Activated CD8-positive, alpha-beta memory T cell treated with anti-CD3 and anti-CD28 coated beads for 1 hour (primary cell): Measurements from ENCODE around the gene CD8A.
A peak's percentile ranks its signal among the peaks of the same experiment; 100 is the strongest.

Source experiments
- DNase-seq, 2 donors: peaks; one replicate each; pipeline ENCODE4 v3.0.0-alpha.2; 2020; ENCODE audit warnings: low read depth in 1 of 2; ENCODE audit errors: extremely low read depth in 1 of 2

Gene CD8A

DNA sequence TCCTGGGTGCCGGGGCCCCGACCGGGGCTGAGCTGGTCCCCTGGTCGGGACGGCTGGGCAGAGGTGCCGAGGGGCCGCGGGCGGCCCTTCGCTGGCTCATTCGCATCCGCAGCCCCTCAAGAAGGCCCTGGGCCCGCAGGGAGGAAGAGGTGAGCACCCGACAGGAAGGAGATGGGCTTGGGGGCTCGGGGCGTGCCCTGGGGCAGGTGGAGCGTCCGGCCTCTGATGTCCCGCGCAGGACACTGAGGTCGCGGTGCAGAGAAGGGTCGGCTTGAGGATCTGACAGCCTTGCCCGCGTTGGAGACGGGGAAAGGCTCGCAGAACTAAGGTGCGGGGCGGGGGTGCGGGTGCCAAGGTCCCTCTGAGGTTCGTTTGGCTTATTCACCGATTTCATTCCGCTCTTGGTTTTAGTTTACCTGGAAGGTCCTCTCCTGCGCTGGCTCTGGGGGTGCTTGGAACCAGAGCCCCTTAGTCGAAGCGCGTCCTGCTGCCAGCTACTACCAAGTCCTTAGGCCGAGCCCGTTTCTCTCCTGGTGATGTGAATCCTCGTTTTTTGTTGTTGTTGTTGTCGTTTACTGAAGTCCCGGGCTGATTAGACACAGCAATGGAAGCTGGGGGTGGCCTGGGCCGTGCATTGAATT, 18.9 kb upstream of the CD8A start:
- DNase-seq, result no peak

DNA sequence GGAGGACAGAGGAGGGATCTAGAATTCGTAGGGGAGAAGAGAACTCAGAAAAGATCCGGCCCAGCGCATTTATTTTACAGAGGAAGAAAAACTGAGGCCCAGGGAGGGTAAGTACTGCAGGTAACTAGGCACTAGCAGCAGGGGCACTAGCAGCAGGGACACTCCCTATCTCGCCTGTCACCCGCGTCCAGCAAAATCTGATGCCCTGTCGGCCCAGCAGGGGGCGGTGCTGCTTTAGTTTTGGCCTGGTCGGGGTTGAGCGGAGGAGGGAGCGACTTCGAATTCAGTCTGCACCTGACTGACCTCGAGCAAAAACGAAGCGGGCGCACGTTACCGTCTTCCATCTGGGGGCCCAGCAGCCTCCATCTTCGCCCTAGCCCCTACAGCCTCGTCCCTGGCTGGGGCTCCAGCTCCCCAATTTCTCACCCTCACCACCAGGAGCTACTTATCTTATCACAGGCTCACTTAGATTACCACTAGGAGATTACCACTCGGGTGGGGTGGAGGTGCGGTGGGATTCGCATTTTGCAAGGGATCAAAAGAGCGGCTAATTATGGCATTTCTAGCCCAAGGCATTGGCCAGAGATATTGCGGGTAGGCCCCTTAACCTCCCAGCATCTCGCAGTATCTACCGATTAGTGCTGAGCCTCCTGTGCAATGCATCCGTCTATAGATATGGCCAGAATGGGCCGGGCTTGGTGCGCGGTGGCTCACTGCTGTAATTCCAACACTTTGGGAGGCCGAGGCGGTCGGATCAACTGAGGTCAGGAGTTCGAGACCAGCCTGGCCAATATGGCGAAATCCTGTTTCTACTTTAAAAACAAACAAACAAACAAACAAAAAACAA, 17.8 kb upstream of the CD8A start:
- DNase-seq, result peak; percentile 92 to 93

DNA sequence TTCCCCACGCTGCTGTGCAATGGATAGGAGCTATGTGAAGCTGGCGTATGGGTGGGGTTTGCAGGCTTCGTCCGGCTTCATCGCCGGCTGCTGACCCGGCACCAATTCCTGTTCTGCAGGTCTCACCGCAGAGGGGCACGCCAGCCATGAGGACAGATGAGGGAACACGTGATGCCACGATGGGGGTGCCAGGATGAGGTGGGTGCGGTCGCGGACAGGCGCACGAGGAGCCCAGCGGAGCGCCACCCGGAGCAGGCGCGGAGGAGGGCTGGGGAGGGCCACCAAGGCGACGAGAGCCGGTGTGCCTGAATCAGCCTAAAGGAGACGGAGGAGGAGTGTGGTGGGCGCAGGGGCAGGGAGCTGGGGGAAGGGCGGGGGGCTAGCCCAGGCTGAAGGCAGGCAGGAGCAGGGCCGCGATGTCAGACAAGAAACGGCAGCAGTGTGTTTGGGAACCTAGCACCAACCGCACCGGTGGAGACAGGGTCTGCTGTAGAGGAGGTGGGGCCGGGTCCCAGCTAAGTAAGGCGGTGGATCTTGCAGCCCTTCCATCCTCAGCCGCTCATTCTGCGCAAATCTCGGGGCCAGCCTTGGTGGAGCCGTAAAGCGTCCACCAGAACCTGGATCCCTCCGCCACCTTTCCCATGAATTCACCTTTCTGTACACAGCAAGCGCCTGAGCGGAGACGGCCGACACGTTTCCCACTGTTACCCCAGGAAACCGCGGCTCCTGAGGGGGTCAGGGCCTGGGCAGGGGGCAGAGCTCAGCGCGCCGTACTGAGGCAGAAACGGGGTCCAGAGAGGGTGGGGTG, 17.0 kb upstream of the CD8A start:
- DNase-seq, result peak in 1 of 2 donors; percentile 52

DNA sequence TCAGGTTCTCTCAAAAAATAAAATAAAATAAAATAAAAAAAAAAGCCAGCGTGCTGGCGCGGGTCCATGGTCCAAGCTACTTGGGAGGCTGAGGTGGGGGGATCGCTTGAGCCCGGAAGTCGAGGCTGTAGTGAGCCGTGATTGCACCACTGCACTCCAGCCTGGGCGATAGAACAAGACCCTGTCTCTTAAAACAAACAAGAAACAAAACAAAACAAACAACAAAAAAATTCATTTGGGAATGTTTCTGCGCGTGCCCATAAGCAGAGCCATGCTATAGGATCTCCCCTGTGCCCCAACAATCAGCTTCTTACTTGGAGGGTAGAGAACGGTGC, 16.4 kb upstream of the CD8A start:
- no peak for DNase-seq

DNA sequence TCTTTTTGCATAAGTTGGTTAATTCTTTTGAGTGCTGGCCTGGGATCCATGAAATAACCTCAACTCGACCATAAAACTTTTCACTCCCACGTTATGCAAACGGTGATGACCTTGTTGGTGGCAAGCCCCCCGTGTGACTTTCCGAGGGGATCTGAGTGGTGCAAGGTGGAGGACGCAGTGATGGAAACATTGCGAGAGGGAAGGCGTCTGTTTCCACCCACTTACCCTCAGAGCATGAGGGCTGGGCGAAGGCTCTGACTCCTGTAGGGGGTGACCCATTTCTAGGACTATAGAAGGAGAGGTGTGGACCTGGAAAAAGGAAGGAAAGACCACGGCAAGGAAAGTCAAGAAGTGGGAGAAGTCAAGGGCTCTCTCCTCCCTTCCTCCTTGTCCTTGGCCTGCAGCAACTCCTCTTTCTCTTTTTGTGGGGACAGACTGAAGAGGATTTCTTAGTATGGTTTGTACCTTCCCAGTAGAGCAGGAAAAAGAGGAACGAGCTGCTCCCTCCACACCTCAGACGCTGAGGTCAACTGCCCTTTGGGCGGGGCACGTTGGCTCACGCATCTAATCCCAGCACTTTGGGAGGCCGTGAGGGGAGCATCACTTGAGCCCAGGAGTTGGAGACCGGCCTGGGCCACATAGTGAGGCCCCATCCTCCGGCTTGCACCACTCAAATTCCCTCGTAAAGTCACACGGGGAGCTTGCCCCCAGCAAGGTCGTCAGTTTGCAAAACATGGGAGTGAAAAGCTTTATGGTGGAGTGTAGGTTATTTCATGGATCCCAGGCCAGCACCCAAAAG, 15.5 kb upstream of the CD8A start:
- no peak for DNase-seq

DNA sequence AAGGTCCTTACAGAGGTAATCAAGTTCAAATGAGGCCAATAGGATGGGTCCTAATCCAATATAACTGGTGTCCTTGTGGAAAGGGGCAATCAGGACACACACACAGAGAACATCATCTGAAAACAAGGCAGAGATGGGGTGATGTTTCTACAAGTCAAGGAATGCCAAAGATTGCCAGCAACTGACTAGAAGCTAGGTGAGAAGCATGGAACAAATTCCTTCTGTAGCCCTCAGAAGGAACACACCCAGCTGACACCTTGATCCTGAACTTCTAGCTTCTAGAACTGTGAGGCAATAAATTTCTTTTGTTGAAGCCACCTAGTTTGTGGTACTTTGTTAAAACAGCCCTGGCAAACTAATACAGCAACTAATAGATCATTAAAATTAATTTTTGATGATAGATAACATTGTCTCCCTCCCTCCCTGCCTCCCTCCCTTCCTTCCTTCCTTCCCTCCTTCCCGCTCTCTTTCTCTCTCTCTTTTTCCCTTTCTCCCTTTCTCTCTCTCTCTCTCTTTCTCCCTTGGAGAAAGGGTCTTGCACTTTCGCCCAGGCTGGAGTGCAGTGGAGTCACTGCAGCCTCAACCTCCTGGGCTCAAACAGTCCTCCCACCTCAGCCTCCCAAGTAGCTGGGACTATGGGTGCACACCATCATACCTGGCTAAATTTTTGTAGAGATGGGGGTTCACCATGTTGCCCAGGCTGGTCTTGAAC, 10.3 kb upstream of the CD8A start:
- no peak for DNase-seq

DNA sequence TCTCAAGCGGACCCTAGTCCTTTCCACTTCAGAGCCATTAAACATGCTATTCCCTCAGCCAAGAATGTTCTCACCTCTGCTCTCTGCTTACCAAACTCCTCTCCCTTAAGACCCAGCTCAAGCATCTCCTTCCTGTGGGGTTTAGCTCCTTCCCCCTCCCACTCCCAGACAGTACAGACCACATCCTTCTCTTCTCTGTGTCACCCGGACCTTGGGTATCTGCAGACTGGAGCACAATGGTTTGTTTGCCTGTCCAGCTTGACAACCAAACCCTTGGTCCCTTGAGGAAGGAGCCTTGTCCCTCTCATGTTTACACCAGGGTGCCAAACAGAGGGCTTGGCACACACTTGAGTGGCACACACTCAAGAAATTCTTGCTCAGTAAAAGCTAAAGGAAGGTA, 4.1 kb upstream of the CD8A start:
- no peak for DNase-seq

DNA sequence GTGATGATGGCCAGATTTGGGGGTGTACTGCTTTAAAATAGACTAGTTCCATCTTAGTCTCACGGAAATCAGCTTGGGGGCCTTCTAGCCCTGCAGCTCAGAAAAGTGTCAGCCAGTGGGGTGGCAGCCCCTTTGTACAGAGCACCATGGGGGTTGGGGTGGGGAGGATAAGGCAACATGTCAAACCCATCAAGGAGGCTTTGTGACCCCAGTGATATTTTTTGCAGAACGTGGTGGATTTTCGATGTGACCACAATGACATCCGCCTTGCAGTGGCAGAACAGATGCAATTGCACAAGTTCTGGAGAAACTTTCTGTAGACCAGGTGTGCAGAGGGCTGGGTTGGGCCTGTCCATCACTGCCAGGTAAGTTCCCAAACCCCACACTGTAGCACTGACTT, 3.0 kb upstream of the CD8A start:
- no peak for DNase-seq

DNA sequence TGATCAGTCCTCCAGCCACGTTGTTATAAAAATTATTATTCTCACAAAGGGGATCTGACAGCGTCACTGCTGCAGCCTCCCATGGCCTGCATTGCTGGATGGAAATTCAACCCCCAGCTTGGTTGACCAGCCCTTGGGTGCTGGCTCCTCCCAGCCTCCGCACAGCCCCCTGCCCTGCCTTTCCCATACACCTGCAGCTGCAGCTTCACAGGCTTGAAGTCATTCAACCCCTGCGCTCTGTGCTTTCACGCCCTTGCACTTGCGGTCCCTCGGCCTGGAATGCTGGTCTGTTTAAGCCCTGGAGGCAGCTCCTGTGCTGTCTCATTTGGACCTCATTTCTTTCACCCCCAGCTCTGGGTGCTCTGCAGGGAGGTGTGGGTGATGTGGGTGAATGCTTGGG, 860 bp upstream of the CD8A start:
- DNase-seq, result no peak

DNA sequence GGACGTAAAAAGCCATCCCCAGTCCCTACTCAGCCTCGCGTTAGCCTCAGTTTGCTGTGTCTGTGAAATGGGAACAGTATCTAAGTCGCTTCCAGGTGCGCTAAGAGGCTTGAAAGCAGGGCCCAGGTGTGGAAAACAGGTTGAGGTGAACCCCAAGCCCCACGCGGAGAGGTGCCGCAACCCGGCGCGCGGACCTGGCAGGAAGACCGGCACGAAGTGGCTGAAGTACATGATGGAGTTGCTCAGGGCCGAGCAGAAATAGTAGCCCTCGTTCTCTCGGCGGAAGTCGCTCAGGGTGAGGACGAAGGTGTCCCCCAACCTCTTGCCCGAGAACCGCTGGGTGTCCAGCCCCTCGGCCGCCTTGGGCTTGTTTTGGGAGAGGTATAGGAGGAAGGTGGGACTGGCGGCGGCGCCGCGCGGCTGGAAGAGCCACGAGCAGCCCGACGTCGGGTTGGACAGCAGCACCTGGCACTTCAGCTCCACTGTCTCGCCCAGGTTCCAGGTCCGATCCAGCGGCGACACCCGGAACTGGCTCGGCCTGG, 508 bp downstream of the CD8A start:
- no peak for DNase-seq

DNA sequence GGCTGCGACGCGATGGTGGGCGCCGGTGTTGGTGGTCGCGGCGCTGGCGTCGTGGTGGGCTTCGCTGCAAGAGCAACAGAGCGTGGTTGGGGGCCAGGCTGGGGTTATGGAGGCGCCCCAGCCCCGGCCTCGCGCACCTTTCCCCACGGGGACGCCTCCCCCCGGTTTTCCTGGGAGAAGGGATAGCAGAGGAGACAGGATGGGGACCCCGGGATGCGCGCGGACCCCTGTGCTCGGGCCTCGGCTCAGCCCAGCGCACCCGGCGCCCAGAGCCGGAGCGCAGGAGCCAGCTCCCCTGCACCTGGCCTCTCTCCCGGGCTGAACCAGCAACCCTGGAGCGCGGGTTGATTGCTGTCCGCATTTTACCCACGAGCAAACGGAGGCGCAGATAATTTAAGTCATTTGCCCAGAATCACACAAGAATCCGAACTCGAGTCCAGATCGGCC, 1.0 kb downstream of the CD8A start:
- DNase-seq, result no peak

DNA sequence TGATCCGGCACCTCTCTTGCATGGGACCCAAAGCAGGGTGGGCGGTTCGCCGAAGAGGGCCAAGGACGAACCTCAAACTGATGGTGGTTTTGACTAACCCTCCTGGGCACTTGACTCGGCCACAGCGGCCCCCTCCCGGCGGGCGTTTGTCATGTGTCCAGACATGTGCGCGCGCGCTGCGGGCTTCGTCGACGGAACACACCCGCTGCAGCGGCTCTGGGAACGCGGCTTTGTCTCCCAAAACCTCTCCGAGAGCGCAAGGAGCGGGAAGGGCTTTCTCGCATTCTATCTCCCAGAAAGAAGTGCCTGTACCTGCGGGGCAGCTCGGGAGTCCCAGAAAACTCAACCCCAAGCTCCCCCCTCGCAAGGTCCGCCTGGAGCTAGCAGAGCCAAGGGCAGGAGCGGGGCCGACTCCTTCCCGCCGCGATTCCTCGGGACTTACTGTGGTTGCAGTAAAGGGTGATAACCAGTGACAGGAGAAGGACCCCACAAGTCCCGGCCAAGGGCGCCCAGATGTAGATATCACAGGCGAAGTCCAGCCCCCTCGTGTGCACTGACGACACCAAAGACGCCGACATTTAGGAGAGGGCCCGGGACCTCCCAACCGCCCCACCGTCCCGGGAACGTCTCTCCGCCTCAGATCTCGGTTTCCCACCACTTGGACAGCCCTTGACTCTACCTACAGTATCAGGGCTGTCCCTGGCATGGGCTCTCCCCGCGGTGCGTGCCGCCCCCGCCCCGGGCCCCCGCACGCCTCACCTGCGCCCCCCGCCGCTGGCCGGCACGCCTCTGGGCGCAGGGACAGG, 1.6 kb downstream of the CD8A start:
- no peak for DNase-seq

DNA sequence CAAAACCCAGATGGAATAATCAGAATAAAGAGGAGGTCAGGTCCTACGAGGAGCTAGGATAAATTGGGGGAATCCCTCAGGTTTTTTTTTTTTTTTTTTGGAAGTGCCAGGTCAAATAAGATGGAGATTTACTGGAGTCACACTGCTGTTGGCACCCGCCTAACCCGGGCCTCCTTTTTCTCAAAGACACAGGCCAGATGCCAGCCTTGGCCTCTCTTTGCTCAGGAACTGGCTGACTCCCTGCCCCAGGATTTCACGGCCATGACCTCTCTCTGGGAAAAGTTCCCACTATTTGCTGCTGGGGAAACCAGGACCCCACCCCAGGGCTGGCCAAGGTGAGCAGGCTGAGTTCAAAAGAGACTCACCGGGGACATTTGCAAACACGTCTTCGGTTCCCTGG, 2.5 kb downstream of the CD8A start:
- DNase-seq, result no peak

DNA sequence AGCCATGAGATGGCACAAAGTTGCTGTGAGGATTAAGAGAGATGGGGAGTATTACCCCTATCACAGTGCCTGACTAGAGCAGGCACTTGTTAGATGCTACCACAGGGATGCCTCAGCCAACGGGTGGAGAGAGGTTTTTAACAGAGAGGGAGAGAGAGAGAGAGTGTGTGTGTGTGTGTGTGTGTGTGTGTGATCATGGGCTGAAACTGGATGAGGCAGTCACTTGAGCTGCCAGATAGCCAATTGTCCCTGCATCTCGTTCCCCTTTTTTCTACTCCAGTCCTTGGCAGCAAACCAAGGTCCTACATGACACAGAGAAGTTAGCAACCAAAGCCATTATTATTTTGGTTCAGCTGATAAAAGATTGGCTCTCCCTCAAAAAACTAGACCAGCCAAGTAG, 3.0 kb downstream of the CD8A start:
- no peak for DNase-seq

DNA sequence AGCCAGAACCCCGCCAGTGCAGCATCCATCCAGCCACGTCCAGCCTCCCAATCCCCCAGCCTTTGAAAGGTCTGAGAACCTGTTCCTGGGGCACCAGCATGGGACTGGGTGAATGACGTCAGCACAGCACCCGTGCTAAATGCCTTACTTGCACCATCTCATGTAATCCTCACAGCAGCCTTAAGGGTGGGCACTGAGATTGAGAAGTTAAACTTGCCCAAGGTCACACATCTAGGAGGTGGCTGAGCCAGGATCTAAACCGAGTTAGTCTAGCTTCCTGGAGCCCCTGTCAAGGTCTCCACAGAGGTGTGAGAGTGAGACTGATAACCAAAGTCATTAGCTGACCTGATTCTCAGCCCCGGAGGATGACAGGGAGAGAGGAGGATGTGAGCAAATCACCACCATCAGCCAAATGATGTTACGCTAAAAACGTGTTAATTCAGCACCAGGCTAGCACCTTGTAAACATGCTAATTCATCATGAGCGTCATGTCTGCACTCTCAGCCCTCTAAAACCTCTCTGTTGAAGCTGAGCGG, 4.6 kb downstream of the CD8A start:
- DNase-seq, result no peak

DNA sequence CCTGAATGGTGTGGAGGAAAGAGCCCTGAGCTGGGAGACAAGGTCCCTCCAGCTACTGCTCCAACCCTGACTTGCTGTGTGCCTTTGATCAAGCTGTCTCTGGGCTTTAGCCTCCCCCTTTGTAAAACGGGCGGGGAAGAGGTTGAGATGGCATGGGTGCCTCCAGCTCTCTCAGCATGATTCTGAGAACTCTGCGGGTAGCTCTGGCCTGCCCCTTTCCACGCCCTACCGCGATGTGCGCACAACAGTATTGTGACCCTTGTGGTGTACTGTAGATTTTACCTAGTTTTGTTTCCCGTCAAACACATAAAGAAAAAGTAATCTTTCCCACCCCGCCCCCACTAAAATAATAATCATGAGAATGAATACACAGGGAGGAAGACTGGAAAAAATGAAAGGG, 5.3 kb downstream of the CD8A start:
- DNase-seq, result peak in 1 of 2 donors; percentile 82

DNA sequence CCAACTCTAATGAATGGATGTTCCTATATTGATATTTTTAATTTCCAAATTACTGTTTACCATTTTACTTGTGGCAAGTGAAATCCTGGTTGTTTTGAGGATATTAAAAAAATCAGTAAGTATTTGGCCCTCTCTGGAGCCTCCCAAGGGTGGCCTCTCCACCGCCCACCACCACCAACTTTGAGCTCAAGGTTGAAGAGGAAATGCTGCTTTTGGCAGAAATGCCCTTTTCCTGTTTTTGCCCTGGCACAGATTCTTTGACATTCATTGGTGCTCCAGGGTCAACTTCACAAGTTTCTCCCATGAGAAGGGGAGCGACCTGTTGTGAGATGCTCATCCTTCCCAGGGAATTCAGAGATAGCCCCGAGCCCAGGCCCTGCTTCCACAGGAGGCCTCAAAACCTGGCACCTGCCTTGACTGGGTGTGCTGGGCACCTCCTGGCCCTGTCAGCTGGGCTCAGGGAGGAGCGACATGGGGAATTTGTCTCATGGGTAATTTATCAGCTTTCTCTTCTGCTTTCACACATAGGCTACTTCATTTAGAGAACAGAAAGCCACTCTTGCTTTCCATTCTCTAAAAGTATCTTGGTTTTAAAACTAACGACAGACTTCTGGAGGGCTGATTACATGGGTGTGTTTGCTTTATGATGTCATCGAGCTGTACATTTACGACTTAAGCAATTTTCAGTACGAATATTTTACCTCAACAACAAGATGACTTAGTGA, 6.9 kb downstream of the CD8A start:
- DNase-seq, result no peak

DNA sequence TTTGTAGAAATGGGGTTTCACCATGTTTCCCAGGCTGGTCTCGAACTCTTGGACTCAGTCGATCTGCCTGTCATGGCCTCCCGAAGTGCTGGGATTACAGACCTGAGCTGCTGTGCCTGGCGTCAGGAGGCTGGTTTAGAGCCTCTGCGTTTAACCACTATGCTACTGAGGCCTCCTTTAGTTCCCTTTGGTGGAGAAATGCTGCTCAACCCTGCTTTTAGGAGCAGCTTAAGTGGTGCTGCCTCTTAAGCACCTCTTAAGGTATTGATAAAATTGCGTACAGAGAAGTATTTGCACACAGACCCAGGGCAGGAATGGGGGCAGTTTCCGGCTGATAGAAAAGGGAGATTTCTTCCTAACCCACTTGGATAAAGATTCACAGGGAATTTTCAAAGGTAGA, 8.0 kb downstream of the CD8A start:
- DNase-seq, result no peak
